Raji (cell line): Measurements from ENCODE around the gene KCNQ1.

Source experiments
- POLR2A ChIP-seq: IDR thresholded peaks from 2 replicates; pipeline ENCODE4 v1.6.1; 2011; ENCODE audit warnings: low read depth, low read length, control low read depth; ENCODE audit not compliant: insufficient read depth

Gene KCNQ1

GRCh38 chr11:2707736-2708135 lies 262.9 kb downstream of the KCNQ1 start:
- no peak for TF ChIP-seq POLR2A

- no peak for TF ChIP-seq POLR2A
Measured at GRCh38 chr11:2708151-2708581, 263.4 kb downstream of the KCNQ1 start.

- no peak for TF ChIP-seq POLR2A
Measured at GRCh38 chr11:2708757-2709281, 264.0 kb downstream of the KCNQ1 start.

GRCh38 chr11:2709429-2709828 lies 264.6 kb downstream of the KCNQ1 start:
- TF ChIP-seq POLR2A, result no peak

GRCh38 chr11:2711161-2711560 lies 266.4 kb downstream of the KCNQ1 start:
- TF ChIP-seq POLR2A, result no peak

- no peak for TF ChIP-seq POLR2A
Measured at GRCh38 chr11:2713094-2713493, 268.3 kb downstream of the KCNQ1 start.

- no peak for TF ChIP-seq POLR2A
Measured at GRCh38 chr11:2713661-2714462, 269.1 kb downstream of the KCNQ1 start.

- no peak for TF ChIP-seq POLR2A
Measured at GRCh38 chr11:2714463-2714800, 269.6 kb downstream of the KCNQ1 start.

- no peak for TF ChIP-seq POLR2A
Measured at GRCh38 chr11:2714871-2715270, 270.1 kb downstream of the KCNQ1 start.

- TF ChIP-seq POLR2A, result no peak
Measured at GRCh38 chr11:2715716-2716350, 271.0 kb downstream of the KCNQ1 start.

- TF ChIP-seq POLR2A, result no peak
Measured at GRCh38 chr11:2716376-2717095, 271.7 kb downstream of the KCNQ1 start.

- TF ChIP-seq POLR2A, result no peak
Measured at GRCh38 chr11:2717561-2718325, 272.9 kb downstream of the KCNQ1 start.

- no peak for TF ChIP-seq POLR2A
Measured at GRCh38 chr11:2718817-2719438, 274.1 kb downstream of the KCNQ1 start.

- no peak for TF ChIP-seq POLR2A
Measured at GRCh38 chr11:2719831-2720590, 275.2 kb downstream of the KCNQ1 start.
